WTC11 (cell line): ENCODE measurements around the gene INTS11. TPM values are rescaled to one million over a fixed set of nuclear protein-coding genes. Genes with fewer than 3 reads are reported as not detected.

Source experiments
- ATAC-seq: fragments of 200-7000 bp; cut with Tn5 transposase; 2 replicates; pipeline ENCODE4 v1.10.0; 2021; ENCODE audit warnings: mild to moderate bottlenecking, moderate library complexity
- CTCF ChIA-PET: fragments of 300-600 bp; sonication (Branson Sonifier 250); formaldehyde crosslinking; loops from one replicate; lab custom pipeline; 2021; ENCODE audit warnings: antibody characterized with exemption; lab: Charles Lee
- POLR2A ChIA-PET: fragments of 350-600 bp; sonication (Branson Sonifier 250); formaldehyde crosslinking; loops from one replicate; lab custom pipeline; 2021; ENCODE audit warnings: antibody characterized with exemption; lab: Charles Lee
- DNase-seq: peaks from one replicate; pipeline ENCODE4 v3.0.0; 2021; ENCODE audit warnings: low spot score
- H3K27ac Mint-ChIP-seq: 2 replicates; pipeline ENCODE4 v1.8.0; 2021; ENCODE audit warnings: mixed read lengths
- H3K27me3 Mint-ChIP-seq: 2 replicates; pipeline ENCODE4 v1.8.0; 2021; ENCODE audit warnings: low read depth, mild to moderate bottlenecking, moderate library complexity, mixed read lengths
- H3K36me3 Mint-ChIP-seq: 2 replicates; pipeline ENCODE4 v1.8.0; 2021; ENCODE audit warnings: mixed read lengths
- H3K4me1 Mint-ChIP-seq: 2 replicates; pipeline ENCODE4 v1.8.0; 2022; ENCODE audit warnings: mixed read lengths
- H3K4me3 Mint-ChIP-seq: 2 replicates; pipeline ENCODE4 v1.8.0; 2021; ENCODE audit warnings: mild to moderate bottlenecking, moderate library complexity, mixed read lengths
- H3K9me3 Mint-ChIP-seq: 2 replicates; pipeline ENCODE4 v1.8.0; 2021; ENCODE audit warnings: mixed read lengths
- AFF4 ChIP-seq: sonication (generic); formaldehyde crosslinking; IDR thresholded peaks from 2 replicates; pipeline ENCODE4 v1.8.1; 2023; ENCODE audit warnings: mild to moderate bottlenecking, missing genetic modification reagents, borderline replicate concordance
- ELF4 ChIP-seq: sonication (generic); formaldehyde crosslinking; IDR thresholded peaks from 2 replicates; pipeline ENCODE4 v1.8.1; 2022; ENCODE audit warnings: low read depth, mild to moderate bottlenecking, moderate library complexity, missing genetic modification reagents
- ERG ChIP-seq: fragments of 250-450 bp; sonication (Bioruptor Pico); IDR thresholded peaks from 2 replicates; pipeline ENCODE4 v1.8.0; 2021; ENCODE audit warnings: mild to moderate bottlenecking
- HMGA2 ChIP-seq: fragments of 250-450 bp; sonication (Bioruptor Pico); IDR thresholded peaks from 2 replicates; pipeline ENCODE4 v1.4.0; 2021; ENCODE audit warnings: mild to moderate bottlenecking, moderate library complexity
- MLX ChIP-seq: sonication (generic); formaldehyde crosslinking; IDR thresholded peaks from 2 replicates; pipeline ENCODE4 v1.8.1; 2023; ENCODE audit warnings: mild to moderate bottlenecking, missing genetic modification reagents, moderate library complexity
- MXD4 ChIP-seq: fragments of 250-450 bp; sonication (Bioruptor Pico); IDR thresholded peaks from 2 replicates; pipeline ENCODE4 v1.8.0; 2021; ENCODE audit warnings: mild to moderate bottlenecking, moderate library complexity, borderline replicate concordance
- NR1H2 ChIP-seq: sonication (generic); formaldehyde crosslinking; IDR thresholded peaks from 2 replicates; pipeline ENCODE4 v1.9.0; 2021; ENCODE audit warnings: mild to moderate bottlenecking, moderate library complexity, missing genetic modification reagents
- PRDM15 ChIP-seq: sonication (generic); formaldehyde crosslinking; IDR thresholded peaks from 2 replicates; pipeline ENCODE4 v1.8.0; 2022; ENCODE audit warnings: missing genetic modification reagents
- RORB ChIP-seq: fragments of 250-450 bp; sonication (Bioruptor Pico); IDR thresholded peaks from 2 replicates; pipeline ENCODE4 v1.9.0; 2021; ENCODE audit warnings: mild to moderate bottlenecking
- SOX15 ChIP-seq: fragments of 250-450 bp; sonication (Bioruptor Pico); IDR thresholded peaks from 2 replicates; pipeline ENCODE4 v1.9.0; 2021; ENCODE audit warnings: mild to moderate bottlenecking
- ZBTB21 ChIP-seq: sonication (generic); formaldehyde crosslinking; IDR thresholded peaks from 2 replicates; pipeline ENCODE4 v1.8.1; 2023; ENCODE audit warnings: mild to moderate bottlenecking, missing genetic modification reagents, borderline replicate concordance
- ZNF138 ChIP-seq: sonication (generic); formaldehyde crosslinking; conservative IDR thresholded peaks from 2 replicates; pipeline ENCODE4 v1.8.1; 2022; ENCODE audit warnings: mild to moderate bottlenecking, moderate library complexity, missing genetic modification reagents
- ZNF281 ChIP-seq: sonication (generic); formaldehyde crosslinking; IDR thresholded peaks from 2 replicates; pipeline ENCODE4 v1.8.0; 2023; ENCODE audit warnings: mild to moderate bottlenecking, missing genetic modification reagents
- ZNF532 ChIP-seq: fragments of 250-450 bp; sonication (Bioruptor Pico); IDR thresholded peaks from 2 replicates; pipeline ENCODE4 v1.9.0; 2021; ENCODE audit warnings: mild to moderate bottlenecking, borderline replicate concordance
- ZNF671 ChIP-seq: fragments of 250-450 bp; sonication (Bioruptor Pico); IDR thresholded peaks from 2 replicates; pipeline ENCODE4 v1.8.0; 2021; ENCODE audit warnings: mild to moderate bottlenecking
- total RNA-seq: library from RNA; stranded (reverse); gene quantifications from 3 replicates; pipeline ENCODE4 v1.2.3, GENCODE V29; 2021

INTS11 gene
- total RNA-seq, 1 experiment from 2014 or later, result 170 TPM

GRCh38 chr1:1310476-1311053 is 13.9 kb downstream of the INTS11 start:
- no peak for ATAC-seq
- no peak for TF ChIP-seq HMGA2
- no peak for TF ChIP-seq MXD4
- TF ChIP-seq RORB (CRISPR knock-in tag), result no peak
- TF ChIP-seq PRDM15 (CRISPR knock-in tag), result no peak
- TF ChIP-seq ZNF281 (CRISPR knock-in tag), result no peak
- TF ChIP-seq NR1H2 (CRISPR knock-in tag), result no peak
- TF ChIP-seq ERG (CRISPR knock-in tag), result no peak
- no peak for TF ChIP-seq ZBTB21 (CRISPR knock-in tag)
- TF ChIP-seq ZNF532 (CRISPR knock-in tag), result no peak
- TF ChIP-seq, all 79 proteins: peak for 0
- Mint-ChIP-seq H3K4me3 (0 out of 2 replicates have a peak overlapping the region, but pooled peaks have one; percentile 27), H3K36me3 (peaks cover 13% of the 10 kb centered on the region), H3K4me1 (peaks cover 22% of the 10 kb centered on the region), H3K9me3 (no peaks in the 10 kb centered on the region), H3K27me3 (peaks cover 6% of the 10 kb centered on the region; the same call in 1 of the 2 replicates), H3K27ac (no peak overlapping the region)
- no peak for DNase-seq
- POLR2A ChIA-PET, result interaction anchor here (1.1 kb wide), 1 partner anchor 296 kb away, joined by 3 read pairs; no protein-coding TSS in a partner anchor
- CTCF ChIA-PET, result interaction anchor here (1.8 to 3.2 kb wide), 2 partner anchors 10 to 20 kb away, joined by 6 to 17 read pairs; no protein-coding TSS in a partner anchor

GRCh38 chr1:1310109-1310385 is 14.4 kb downstream of the INTS11 start:
- Mint-ChIP-seq H3K9me3 (no peaks in the 10 kb centered on the region), H3K4me1 (peaks cover 20% of the 10 kb centered on the region), H3K27me3 (peaks cover 6% of the 10 kb centered on the region; the same call in 1 of the 2 replicates), H3K36me3 (peaks cover 13% of the 10 kb centered on the region), H3K27ac (no peak overlapping the region), H3K4me3 (peak overlapping the region; percentile 70; the same call in 1 of the 2 replicates)
- POLR2A ChIA-PET, result interaction anchor here (1.1 to 1.2 kb wide), 2 partner anchors 65 to 296 kb away, joined by 3 read pairs; partner anchors contain the start of gene AURKAIP1
- CTCF ChIA-PET, result interaction anchor here (1.8 to 3.2 kb wide), 2 partner anchors 10 to 19 kb away, joined by 6 to 17 read pairs; no protein-coding TSS in a partner anchor
- DNase-seq, result no peak
- ATAC-seq, result no peak
- TF ChIP-seq ZNF671, result no peak
- no peak for TF ChIP-seq ZNF138 (CRISPR knock-in tag)
- no peak for TF ChIP-seq ELF4 (CRISPR knock-in tag)
- no peak for TF ChIP-seq MLX (CRISPR knock-in tag)
- no peak for TF ChIP-seq AFF4 (CRISPR knock-in tag)
- TF ChIP-seq SOX15 (CRISPR knock-in tag), result no peak
